AG04450 (cell line): ENCODE data around the gene POLD2. TPM values are rescaled to one million over a fixed set of nuclear protein-coding genes. Genes with fewer than 3 reads are reported as not detected.

Source experiments
- CTCF ChIA-PET: fragments of 300-600, 350-600 bp; formaldehyde crosslinking; extraction: SDS; loops from one replicate; lab custom pipeline; 2022; ENCODE audit warnings: antibody characterized with exemption, inconsistent platforms; lab: Charles Lee
- POLR2A ChIA-PET: fragments of 350-600 bp; formaldehyde crosslinking; extraction: SDS; loops from one replicate; lab custom pipeline; 2021; ENCODE audit warnings: antibody characterized with exemption, inconsistent platforms; lab: Yijun Ruan, JAX
- DNase-seq: peaks from one replicate; pipeline ENCODE4 v3.0.0-alpha.2; 2011; ENCODE audit warnings: low read depth, low spot score
- H3K27ac ChIP-seq: one replicate; pipeline ENCODE4 v1.5.1; 2012; ENCODE audit warnings: low read depth, low read length, control low read depth
- H3K27me3 ChIP-seq: one replicate; pipeline ENCODE4 v1.6.0; 2012; ENCODE audit warnings: low read length; ENCODE audit not compliant: control insufficient read depth, insufficient read depth
- H3K4me3 ChIP-seq: 2 replicates; pipeline ENCODE4 v1.5.1; 2011; ENCODE audit warnings: mild to moderate bottlenecking, low read depth, low read length, control low read depth
- H3K9me3 ChIP-seq: 2 replicates; pipeline ENCODE4 v1.5.1; 2012; ENCODE audit warnings: low read length; ENCODE audit not compliant: control insufficient read depth, insufficient read depth
- CTCF ChIP-seq: IDR thresholded peaks from 2 replicates; pipeline ENCODE4 v1.5.1; 2011; ENCODE audit warnings: low read depth, low read length, control low read depth, inconsistent platforms
- polyA plus RNA-seq: library from polyadenylated mRNA; depleted of rRNA; stranded (reverse); fragments of >200 nt; gene quantifications from 2 replicates; pipeline ENCODE4 v1.2.3, GENCODE V29; 2011

POLD2 gene
- polyA plus RNA-seq, 1 experiment = 64.8 TPM

GRCh38 chr7:44148961-44149536 lies 25.7 kb upstream of the POLD2 start:
- ChIA-PET CTCF (no interaction called here), POLR2A (no interaction called here)
- Histone ChIP-seq H3K27ac (no peak overlapping the region), H3K9me3 (peaks cover 10% of the 10 kb centered on the region), H3K27me3 (peaks cover 25% of the 10 kb centered on the region), H3K4me3 (no peak overlapping the region)
- no peak for TF ChIP-seq CTCF
- DNase-seq = no peak

- POLR2A ChIA-PET = interaction anchor here (1.2 kb wide), 1 partner anchor 15 kb away, joined by 5 read pairs; no protein-coding TSS in a partner anchor
- Histone ChIP-seq H3K9me3 (peaks cover 10% of the 10 kb centered on the region), H3K27me3 (peaks cover 29% of the 10 kb centered on the region), H3K27ac (peak overlapping the region; percentile 3), H3K4me3 (no peak overlapping the region)
- CTCF ChIA-PET = interaction anchor here (1.2 to 1.7 kb wide), 2 partner anchors 11 to 48 kb away, joined by 3 to 10 read pairs; no protein-coding TSS in a partner anchor
- DNase-seq = no peak
- no peak for TF ChIP-seq CTCF
These were observed 24.8 kb upstream of the POLD2 start for GRCh38 chr7:44148166-44148565.

- Histone ChIP-seq H3K4me3 (no peak overlapping the region), H3K27ac (no peak overlapping the region), H3K9me3 (peaks cover 10% of the 10 kb centered on the region), H3K27me3 (peaks cover 29% of the 10 kb centered on the region)
- ChIA-PET CTCF (interaction anchor here (0.7 to 1.7 kb wide), 3 partner anchors 10 to 54 kb away, joined by 3 to 10 read pairs (median 3); no protein-coding TSS in a partner anchor), POLR2A (interaction anchor here (0.7 to 1.5 kb wide), 3 partner anchors 16 to 53 kb away, joined by 3 to 5 read pairs (median 5); partner anchors contain the start of genes POLD2 and YKT6)
- DNase-seq = no peak
- TF ChIP-seq CTCF = no peak
These were observed 24.0 kb upstream of the POLD2 start for GRCh38 chr7:44147026-44147991.

- CTCF ChIA-PET = no interaction called here
- H3K4me3 ChIP-seq = peak overlapping the region; percentile 53
- POLR2A ChIA-PET = interaction anchor here (0.7 to 1.5 kb wide), 2 partner anchors 23 to 58 kb away, joined by 3 to 5 read pairs; partner anchors contain the start of gene POLD2
- H3K9me3 ChIP-seq = peaks cover 10% of the 10 kb centered on the region
- H3K27me3 ChIP-seq = peaks cover 35% of the 10 kb centered on the region
- TF ChIP-seq CTCF = no peak
- no peak for DNase-seq
- H3K27ac ChIP-seq = no peak overlapping the region
These were observed 22.9 kb upstream of the POLD2 start for GRCh38 chr7:44145969-44146911.
